ENCODE measurements around the gene MX2.

The MX2 gene

DNA sequence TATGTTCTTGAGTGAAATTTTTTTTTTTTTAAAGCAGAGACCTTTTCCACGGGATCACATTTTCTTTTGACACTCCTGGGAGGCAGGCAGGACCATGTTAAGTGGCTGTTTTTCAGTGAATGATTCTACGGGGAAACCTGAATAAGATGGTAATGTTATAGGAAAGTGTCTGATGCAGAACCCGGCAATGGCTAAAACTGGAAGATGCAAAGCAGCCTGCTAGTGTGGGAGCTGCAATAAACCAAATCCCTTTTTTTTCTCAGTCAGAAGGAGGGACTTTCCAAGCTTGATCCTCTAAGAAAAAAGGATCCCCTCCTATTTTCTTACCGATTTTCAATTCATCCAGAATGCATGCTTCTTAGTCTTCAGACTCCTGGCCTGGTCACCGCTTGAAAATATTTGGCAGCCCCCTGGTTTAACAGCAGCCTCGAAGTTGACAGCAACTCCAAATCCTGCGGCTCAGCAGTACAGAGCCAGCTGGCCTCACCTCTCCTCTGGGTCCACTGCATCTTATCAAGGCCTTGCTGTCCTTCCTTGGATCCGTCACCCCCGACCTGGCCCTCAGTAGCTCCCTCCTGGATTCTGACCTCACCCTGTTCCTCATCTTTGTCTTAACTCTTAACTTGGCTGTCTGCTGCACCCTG lies 5.6 kb downstream of the MX2 start:
- H3K27me3 ChIP-seq (ENCODE audit: control insufficient read depth, low read length): peaks cover 5% of the 10 kb centered on the region; the same call in 1 of the 2 replicates
- H3K9me2 ChIP-seq (replicated peaks; ENCODE audit: control insufficient read depth, low read length): no peaks in the 10 kb centered on the region
- no peaks in the 10 kb centered on the region for H3K9me3 ChIP-seq (ENCODE audit: control insufficient read depth, insufficient read depth, low read length)
- H3K79me2 ChIP-seq (ENCODE audit: control insufficient read depth, low read length): peaks cover 3% of the 10 kb centered on the region; the same call in 1 of the 2 replicates
- peak overlapping the region; percentile 75 for H3K27ac ChIP-seq (ENCODE audit: low read depth, low read length)
- H4K20me1 ChIP-seq (ENCODE audit: control insufficient read depth, insufficient read depth, low read depth, low read length): no peaks in the 10 kb centered on the region
- peak overlapping the region; percentile 78 for H3K4me3 ChIP-seq (ENCODE audit: low read length)
- peak overlapping the region; percentile 93 for H3K4me2 ChIP-seq (ENCODE audit: low read length)
- TF ChIP-seq EZH2phosphoT487 (IDR thresholded peaks at IDR 0.05; ENCODE audit: borderline replicate concordance, low read length): no peak
- no peak for TF ChIP-seq CTCF (IDR thresholded peaks at IDR 0.05; ENCODE audit: low read depth, low read length, poor library complexity, severe bottlenecking)
- H3K36me3 ChIP-seq (ENCODE audit: control insufficient read depth, low read length): no peaks in the 10 kb centered on the region
- peaks cover 50% of the 10 kb centered on the region for H3K4me1 ChIP-seq (ENCODE audit: control insufficient read depth, low read length)
- H3F3A ChIP-seq (ENCODE audit: control insufficient read depth, insufficient read depth): 0 out of 2 replicates have a peak, but pooled peaks cover 5% of the 10 kb centered on the region

- TF ChIP-seq CTCF (IDR thresholded peaks at IDR 0.05; ENCODE audit: low read depth, low read length, poor library complexity, severe bottlenecking) (no peak), EZH2phosphoT487 (IDR thresholded peaks at IDR 0.05; ENCODE audit: borderline replicate concordance, low read length) (no peak)
- Histone ChIP-seq H3K27ac (ENCODE audit: low read depth, low read length) (peak overlapping the region; percentile 75), H3K79me2 (ENCODE audit: control insufficient read depth, low read length) (peaks cover 3% of the 10 kb centered on the region; the same call in 1 of the 2 replicates), H3F3A (ENCODE audit: control insufficient read depth, insufficient read depth) (0 out of 2 replicates have a peak, but pooled peaks cover 5% of the 10 kb centered on the region), H4K20me1 (ENCODE audit: control insufficient read depth, insufficient read depth, low read depth, low read length) (no peaks in the 10 kb centered on the region), H3K27me3 (ENCODE audit: control insufficient read depth, low read length) (peaks cover 5% of the 10 kb centered on the region; the same call in 1 of the 2 replicates), H3K4me1 (ENCODE audit: control insufficient read depth, low read length) (peaks cover 50% of the 10 kb centered on the region), H3K9me2 (replicated peaks; ENCODE audit: control insufficient read depth, low read length) (no peaks in the 10 kb centered on the region), H3K4me2 (ENCODE audit: low read length) (peak overlapping the region; percentile 93), H3K36me3 (ENCODE audit: control insufficient read depth, low read length) (no peaks in the 10 kb centered on the region), H3K9me3 (ENCODE audit: control insufficient read depth, insufficient read depth, low read length) (no peaks in the 10 kb centered on the region), H3K4me3 (ENCODE audit: low read length) (peak overlapping the region; percentile 78)
Observed at GRCh38 chr21:41367945-41368734, 6.3 kb downstream of the MX2 start.

DNA sequence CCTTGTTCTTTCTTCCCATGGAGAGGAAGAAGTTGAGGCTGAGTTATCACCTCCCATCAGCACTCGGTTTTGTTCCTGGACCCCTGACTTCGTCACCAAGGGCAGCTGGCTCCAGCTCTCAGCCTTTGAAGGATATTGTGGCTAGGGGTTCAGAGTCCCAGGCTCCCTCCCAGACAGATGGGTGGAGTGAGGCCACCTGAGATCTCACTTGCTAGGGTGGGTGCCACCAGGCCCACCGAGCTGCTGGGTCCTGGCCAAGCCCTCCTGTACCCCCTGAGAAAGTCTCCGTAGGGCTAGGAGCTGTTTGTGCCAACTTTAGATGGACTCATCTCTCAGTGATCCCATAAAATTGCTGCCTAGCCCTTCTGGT lies 6.9 kb downstream of the MX2 start:
- no peaks in the 10 kb centered on the region for H3K36me3 ChIP-seq (ENCODE audit: control insufficient read depth, low read length)
- TF ChIP-seq EZH2phosphoT487 (IDR thresholded peaks at IDR 0.05; ENCODE audit: borderline replicate concordance, low read length) (no peak), CTCF (IDR thresholded peaks at IDR 0.05; ENCODE audit: low read depth, low read length, poor library complexity, severe bottlenecking) (no peak)
- H3K9me3 ChIP-seq (ENCODE audit: control insufficient read depth, insufficient read depth, low read length): no peaks in the 10 kb centered on the region
- peak overlapping the region; percentile 93 for H3K4me2 ChIP-seq (ENCODE audit: low read length)
- peaks cover 3% of the 10 kb centered on the region; the same call in 1 of the 2 replicates for H3K79me2 ChIP-seq (ENCODE audit: control insufficient read depth, low read length)
- peak overlapping the region; percentile 78 for H3K4me3 ChIP-seq (ENCODE audit: low read length)
- peaks cover 5% of the 10 kb centered on the region; the same call in 1 of the 2 replicates for H3K27me3 ChIP-seq (ENCODE audit: control insufficient read depth, low read length)
- H3K9me2 ChIP-seq (replicated peaks; ENCODE audit: control insufficient read depth, low read length): no peaks in the 10 kb centered on the region
- peaks cover 50% of the 10 kb centered on the region for H3K4me1 ChIP-seq (ENCODE audit: control insufficient read depth, low read length)
- peak overlapping the region; percentile 75 for H3K27ac ChIP-seq (ENCODE audit: low read depth, low read length)
- no peaks in the 10 kb centered on the region for H4K20me1 ChIP-seq (ENCODE audit: control insufficient read depth, insufficient read depth, low read depth, low read length)
- H3F3A ChIP-seq (ENCODE audit: control insufficient read depth, insufficient read depth): 0 out of 2 replicates have a peak, but pooled peaks cover 5% of the 10 kb centered on the region

Measured in DOHH2 (cell line).